Neuronal stem cell (in vitro differentiated cells): ENCODE measurements around the gene C12orf57.

Experiments used
- DNase-seq: peaks from one replicate; pipeline ENCODE4 v3.0.0-alpha.2; 2013; ENCODE audit warnings: low spot score
- H2AFZ ChIP-seq: one replicate; pipeline ENCODE4 v1.6.1; 2013; ENCODE audit warnings: mild to moderate bottlenecking, low read length, inconsistent platforms
- H2AK5ac ChIP-seq: 2 replicates; pipeline ENCODE4 v1.6.1; 2013; ENCODE audit warnings: low read depth, mild to moderate bottlenecking, inconsistent platforms, low read length, moderate library complexity, mixed read lengths
- H2BK120ac ChIP-seq: 2 replicates; pipeline ENCODE4 v1.6.1; 2013; ENCODE audit warnings: low read depth, mild to moderate bottlenecking, inconsistent platforms, low read length, moderate library complexity, mixed read lengths
- H2BK12ac ChIP-seq: one replicate; pipeline ENCODE4 v1.6.1; 2013; ENCODE audit warnings: low read length, inconsistent platforms
- H2BK15ac ChIP-seq: 2 replicates; pipeline ENCODE4 v1.6.1; 2013; ENCODE audit warnings: mild to moderate bottlenecking, low read length, inconsistent platforms, mixed read lengths
- H2BK5ac ChIP-seq: one replicate; pipeline ENCODE4 v1.6.1; 2013; ENCODE audit warnings: inconsistent platforms, mild to moderate bottlenecking, low read length, moderate library complexity
- H3K14ac ChIP-seq: one replicate; pipeline ENCODE4 v1.6.1; 2013; ENCODE audit warnings: low read length, inconsistent platforms
- H3K18ac ChIP-seq: 2 replicates; pipeline ENCODE4 v1.6.1; 2013; ENCODE audit warnings: low read length, inconsistent platforms
- H3K23ac ChIP-seq: 2 replicates; pipeline ENCODE4 v1.6.1; 2013; ENCODE audit warnings: low read depth, mild to moderate bottlenecking, mixed read lengths, low read length, inconsistent platforms; ENCODE audit not compliant: poor library complexity
- H3K27ac ChIP-seq: replicated peaks from 3 replicates; pipeline ENCODE4 v1.5.1; 2013; ENCODE audit warnings: low read length, inconsistent platforms
- H3K27me3 ChIP-seq, 3 experiments: 2 replicates each; pipeline ENCODE4 v1.6.1; 2013; ENCODE audit warnings: low read length in 3 of 3, mild to moderate bottlenecking in 2 of 3, inconsistent platforms in 1 of 3, low read depth in 1 of 3, mixed read lengths in 1 of 3, moderate library complexity in 1 of 3; ENCODE audit not compliant: control insufficient read depth in 3 of 3, insufficient read depth in 3 of 3
- H3K36me3 ChIP-seq, 2 donors: replicated peaks in 1 of 2; 2 replicates each; pipeline ENCODE4 v1.6.1; 2013; ENCODE audit warnings: low read length in 2 of 2; ENCODE audit not compliant: control insufficient read depth in 2 of 2, insufficient read depth in 2 of 2
- H3K4ac ChIP-seq: 2 replicates; pipeline ENCODE4 v1.6.1; 2013; ENCODE audit warnings: inconsistent platforms, mild to moderate bottlenecking, low read length, moderate library complexity
- H3K4me1 ChIP-seq, 2 donors: 1 replicate in 1 of 2; 2 replicates in 1 of 2; pipeline ENCODE4 v1.6.1; 2013; ENCODE audit warnings: low read length in 2 of 2, low read depth in 1 of 2; ENCODE audit not compliant: control insufficient read depth in 2 of 2, insufficient read depth in 1 of 2
- H3K4me2 ChIP-seq: one replicate; pipeline ENCODE4 v1.6.1; 2013; ENCODE audit warnings: mild to moderate bottlenecking, low read length, inconsistent platforms; ENCODE audit not compliant: insufficient read depth, poor library complexity, severe bottlenecking
- H3K4me3 ChIP-seq, 2 donors: 2 replicates each; pipeline ENCODE4 v1.5.1; 2013; ENCODE audit warnings: low read length in 2 of 2, mild to moderate bottlenecking in 2 of 2, inconsistent platforms in 1 of 2, moderate library complexity in 1 of 2
- H3K79me1 ChIP-seq: one replicate; pipeline ENCODE4 v1.6.1; 2013; ENCODE audit warnings: low read depth, mild to moderate bottlenecking, inconsistent platforms, low read length, moderate library complexity
- H3K9ac ChIP-seq: one replicate; pipeline ENCODE4 v1.6.1; 2013; ENCODE audit warnings: mild to moderate bottlenecking, low read depth, low read length, inconsistent platforms; ENCODE audit not compliant: poor library complexity
- H3K9me3 ChIP-seq, 2 donors: replicated peaks in 1 of 2; 2 replicates each; pipeline versions ENCODE3 to v1.6.1; 2013; ENCODE audit warnings: low read length in 2 of 2, mild to moderate bottlenecking in 2 of 2, inconsistent platforms in 1 of 2, low read depth in 1 of 2, mixed read lengths in 1 of 2, moderate library complexity in 1 of 2; ENCODE audit not compliant: control insufficient read depth in 2 of 2, insufficient read depth in 1 of 2
- H4K8ac ChIP-seq: one replicate; pipeline ENCODE4 v1.6.1; 2013; ENCODE audit warnings: low read depth, mild to moderate bottlenecking, inconsistent platforms, low read length, moderate library complexity
- H4K91ac ChIP-seq: one replicate; pipeline ENCODE4 v1.6.1; 2013; ENCODE audit warnings: low read length, low read depth, mild to moderate bottlenecking, inconsistent platforms; ENCODE audit not compliant: poor library complexity
- WGBS, 2 donors: extraction: QIAGEN DNeasy Blood & Tissue Kit; methylation state at CpG; one replicate each; pipeline ENCODE4 v1.1.7; 2013; ENCODE audit warnings: missing lambda C conversion rate in 2 of 2, mixed read lengths in 1 of 2; ENCODE audit not compliant: insufficient read length in 2 of 2, insufficient replicate concordance in 1 of 2; ENCODE audit errors: extremely low coverage in 2 of 2; 5-methylcytosine and 5-hydroxymethylcytosine counted together

C12orf57 gene

GRCh38 chr12:6914246-6914946 lies 29.4 kb upstream of the C12orf57 start, which contains the start of gene ENO2:
ENO2 (plus strand) TSS chr12:6914580; CDS start chr12:6915833, 1,253 bp downstream.
- Histone ChIP-seq H3K14ac (peak within 1 kb of the TSS; percentile 95), H3K9me3 (no peaks in the 10 kb centered on the region), H3K9ac (peak within 1 kb of the TSS; percentile 98), H2BK120ac (peak within 1 kb of the TSS; percentile 84), H3K79me1 (peaks cover 13% of the 10 kb centered on the region), H2AFZ (peak within 1 kb of the TSS; percentile 99), H3K4ac (peak within 1 kb of the TSS; percentile 80), H3K4me3 (peak within 1 kb of the TSS; percentile 60 to 92), H3K27me3 (peaks cover 0 to 3% (median 0%) of the 10 kb centered on the region in 3 experiments), H4K8ac (peak within 1 kb of the TSS; percentile 97), H3K4me2 (peak within 1 kb of the TSS; percentile 96), H2BK12ac (peak within 1 kb of the TSS; percentile 88), H3K27ac (peak within 1 kb of the TSS; percentile 62), H3K18ac (peak within 1 kb of the TSS; percentile 99), H3K36me3 (peaks cover 13 to 22% of the 10 kb centered on the region in 2 donors), H2BK15ac (peak within 1 kb of the TSS; percentile 96), H2AK5ac (peak within 1 kb of the TSS; percentile 79), H3K4me1 (peaks cover 10 to 18% of the 10 kb centered on the region in 2 donors), H3K23ac (peak within 1 kb of the TSS; percentile 92), H4K91ac (peak within 1 kb of the TSS; percentile 60), H2BK5ac (peak within 1 kb of the TSS; percentile 7)
- peak; percentile 56 for DNase-seq
- no CpG with 5 or more reads among the region's 68 CpGs for WGBS, 2 donors

- WGBS, 2 donors = no CpG with 5 or more reads among the region's 29 CpGs
- DNase-seq = peak; percentile 68
- H3K36me3 ChIP-seq = peaks cover 19 to 29% of the 10 kb centered on the region in 2 donors
Measured at GRCh38 chr12:6914947-6915788, 28.7 kb upstream of the C12orf57 start.

GRCh38 chr12:6915789-6916285 lies 28.0 kb upstream of the C12orf57 start:
- WGBS, 2 donors = no CpG with 5 or more reads among the region's 14 CpGs
- Histone ChIP-seq H3K9me3 (no peaks in the 10 kb centered on the region), H3K27me3 (peaks cover 0 to 3% (median 0%) of the 10 kb centered on the region in 3 experiments), H3K27ac (no peak overlapping the region), H4K8ac (no peak overlapping the region), H3K4me3 (peak overlapping the region in 1 of 2 donors; percentile 69), H2AK5ac (no peak overlapping the region), H3K4me1 (peaks cover 10 to 19% of the 10 kb centered on the region in 2 donors), H2BK120ac (no peak overlapping the region), H2BK15ac (peak overlapping the region; percentile 20), H2BK12ac (no peak overlapping the region), H2AFZ (no peak overlapping the region), H3K4me2 (peak overlapping the region; percentile 96), H3K9ac (no peak overlapping the region), H3K4ac (no peak overlapping the region), H3K79me1 (peaks cover 13% of the 10 kb centered on the region), H2BK5ac (peak overlapping the region; percentile 27), H4K91ac (no peak overlapping the region), H3K18ac (peak overlapping the region; percentile 0), H3K14ac (no peak overlapping the region), H3K23ac (peak overlapping the region; percentile 39), H3K36me3 (peaks cover 19 to 29% of the 10 kb centered on the region in 2 donors)
- no peak for DNase-seq

More at GRCh38 chr12:6914947-6915788, 28.7 kb upstream of the C12orf57 start:
- H3K9ac ChIP-seq = peak overlapping the region; percentile 94
- H3K14ac ChIP-seq = peak overlapping the region; percentile 95
- H3K23ac ChIP-seq = peak overlapping the region; percentile 92
- peak overlapping the region; percentile 80 for H3K4ac ChIP-seq
- H3K4me1 ChIP-seq = peaks cover 10 to 19% of the 10 kb centered on the region in 2 donors
- H2AFZ ChIP-seq = peak overlapping the region; percentile 99
- H3K9me3 ChIP-seq = no peaks in the 10 kb centered on the region
- H3K4me2 ChIP-seq = peak overlapping the region; percentile 96
- H4K8ac ChIP-seq = no peak overlapping the region
- H3K27ac ChIP-seq = peak overlapping the region; percentile 58
- H4K91ac ChIP-seq = no peak overlapping the region
- peaks cover 0 to 3% (median 0%) of the 10 kb centered on the region in 3 experiments for H3K27me3 ChIP-seq
- H2BK12ac ChIP-seq = peak overlapping the region; percentile 88
- peak overlapping the region; percentile 84 for H2BK120ac ChIP-seq
- peak overlapping the region; percentile 96 for H2BK15ac ChIP-seq
- peak overlapping the region; percentile 79 for H2AK5ac ChIP-seq
- peaks cover 13% of the 10 kb centered on the region for H3K79me1 ChIP-seq
- peak overlapping the region; percentile 7 for H2BK5ac ChIP-seq
- H3K18ac ChIP-seq = peak overlapping the region; percentile 99
- H3K4me3 ChIP-seq = peak overlapping the region; percentile 60 to 92
